Measurements from ENCODE around the gene PTPN18.

The PTPN18 gene

DNA sequence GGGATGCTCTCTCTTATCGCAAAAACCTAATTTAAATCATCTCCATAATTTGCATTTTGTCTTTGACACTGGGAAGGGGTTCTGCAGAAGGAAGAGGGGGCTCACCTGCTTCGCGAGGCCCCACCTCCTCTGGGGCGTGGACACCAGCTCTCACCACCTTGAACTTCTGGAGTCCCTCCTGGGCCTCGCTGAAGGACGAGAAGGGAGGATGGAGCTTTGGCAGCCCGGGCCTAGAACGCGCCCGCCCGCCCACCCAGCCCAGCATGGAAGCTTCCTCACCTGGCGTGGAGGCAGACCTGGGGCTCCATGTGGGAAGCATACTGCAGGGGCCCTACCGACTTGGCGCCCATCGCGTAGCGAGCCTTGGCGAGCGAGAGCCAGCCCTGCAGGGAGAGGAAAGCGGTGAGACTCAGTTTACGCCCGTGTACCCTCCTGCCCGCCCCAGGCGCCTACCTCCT, 14.3 kb upstream of the PTPN18 start:
- no peak for DNase-seq (ENCODE audit: low read depth)

- DNase-seq (ENCODE audit: low read depth) = peak; percentile 52
Observed at GRCh38 chr2:130342020-130342532, 13.8 kb upstream of the PTPN18 start.

GRCh38 chr2:130342533-130343275, 13.2 kb upstream of the PTPN18 start, which contains the start of gene IMP4:
TSS of gene IMP4 (plus strand) at chr2:130342897. CDS start at chr2:130342933, 36 bp downstream.
- peak; percentile 74 for DNase-seq (ENCODE audit: low read depth)

- DNase-seq (ENCODE audit: low read depth) = no peak
Observed at GRCh38 chr2:130344578-130344977, 11.3 kb upstream of the PTPN18 start.

DNA sequence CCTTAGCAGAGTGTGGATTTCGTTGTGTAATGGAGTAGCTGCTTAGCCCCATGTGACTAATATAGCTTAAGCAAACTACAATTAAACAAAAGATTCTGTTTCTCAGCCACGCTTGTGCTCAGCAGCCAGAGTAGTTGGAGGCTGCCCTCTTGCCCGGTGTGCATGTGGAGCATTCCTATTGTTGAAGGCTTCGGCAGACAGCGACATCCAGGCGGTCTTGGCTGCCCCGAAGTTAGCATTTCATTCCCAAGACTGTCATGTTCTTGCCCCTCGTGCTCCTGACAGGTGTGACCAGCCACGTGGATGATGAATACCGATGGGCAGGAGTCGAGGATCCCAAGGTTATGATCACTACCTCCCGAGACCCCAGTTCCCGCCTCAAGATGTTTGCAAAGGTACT, 10.8 kb upstream of the PTPN18 start:
- no peak for DNase-seq (ENCODE audit: low read depth)

DNA sequence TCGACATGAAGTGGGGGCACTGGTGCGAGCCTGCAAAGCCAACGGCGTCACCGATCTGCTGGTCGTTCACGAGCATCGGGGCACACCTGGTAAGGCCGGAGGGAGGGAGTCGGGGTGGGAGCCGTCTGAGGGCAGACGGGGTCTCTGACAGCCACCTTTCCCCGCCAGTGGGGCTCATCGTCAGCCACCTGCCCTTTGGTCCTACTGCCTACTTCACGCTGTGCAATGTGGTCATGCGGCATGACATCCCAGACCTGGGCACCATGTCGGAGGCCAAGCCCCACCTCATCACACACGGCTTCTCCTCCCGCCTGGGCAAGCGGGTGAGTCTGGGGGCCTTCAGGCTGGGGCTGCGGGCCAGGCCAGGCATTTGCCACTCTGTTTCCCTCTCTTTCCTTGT, 10.2 kb upstream of the PTPN18 start:
- DNase-seq (ENCODE audit: low read depth) = no peak

DNA sequence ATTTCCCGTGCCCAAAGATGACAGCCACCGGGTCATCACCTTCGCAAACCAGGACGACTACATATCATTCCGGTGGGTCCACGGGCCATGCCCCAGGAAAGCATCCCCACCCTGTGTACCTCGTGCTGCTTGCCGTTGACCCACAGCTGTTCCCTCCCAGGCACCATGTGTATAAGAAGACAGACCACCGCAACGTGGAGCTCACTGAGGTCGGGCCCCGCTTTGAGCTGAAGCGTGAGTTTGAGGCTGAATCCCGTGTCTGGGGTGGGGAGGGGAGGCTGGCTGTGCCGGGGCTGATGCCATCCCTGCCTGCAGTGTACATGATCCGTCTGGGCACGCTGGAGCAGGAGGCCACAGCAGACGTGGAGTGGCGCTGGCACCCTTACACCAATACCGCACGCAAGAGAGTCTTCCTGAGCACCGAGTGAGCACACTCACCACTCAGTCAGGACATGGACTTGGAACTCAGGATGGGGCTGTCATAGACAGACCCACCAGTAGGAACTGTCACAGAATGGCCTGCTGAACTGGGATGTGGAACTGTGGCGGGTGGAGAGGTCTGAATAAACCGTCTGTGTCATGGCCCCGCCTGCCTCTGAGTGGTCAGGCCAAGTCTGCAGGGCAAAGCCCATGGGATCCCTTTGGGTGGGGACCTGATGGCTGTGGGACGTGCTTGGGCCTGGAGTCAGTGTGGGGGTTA, 9.7 kb upstream of the PTPN18 start:
- no peak for DNase-seq (ENCODE audit: low read depth)

DNA sequence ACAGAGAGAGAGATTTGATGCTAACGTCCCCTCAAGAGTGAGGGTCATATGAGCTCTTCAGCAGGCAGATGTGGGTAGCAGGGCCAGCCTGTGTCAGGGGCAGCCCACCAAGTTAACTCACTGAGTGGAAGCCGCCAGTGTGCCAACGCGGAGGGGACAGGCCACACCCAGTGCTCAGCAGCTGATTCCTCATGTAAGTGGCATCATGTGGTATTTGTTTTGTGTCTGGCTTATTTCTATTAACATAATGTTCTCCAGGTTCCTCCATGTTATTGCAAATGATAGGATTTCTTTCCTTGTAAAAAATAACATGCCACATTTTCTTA, 9.2 kb upstream of the PTPN18 start:
- DNase-seq (ENCODE audit: low read depth) = no peak

DNA sequence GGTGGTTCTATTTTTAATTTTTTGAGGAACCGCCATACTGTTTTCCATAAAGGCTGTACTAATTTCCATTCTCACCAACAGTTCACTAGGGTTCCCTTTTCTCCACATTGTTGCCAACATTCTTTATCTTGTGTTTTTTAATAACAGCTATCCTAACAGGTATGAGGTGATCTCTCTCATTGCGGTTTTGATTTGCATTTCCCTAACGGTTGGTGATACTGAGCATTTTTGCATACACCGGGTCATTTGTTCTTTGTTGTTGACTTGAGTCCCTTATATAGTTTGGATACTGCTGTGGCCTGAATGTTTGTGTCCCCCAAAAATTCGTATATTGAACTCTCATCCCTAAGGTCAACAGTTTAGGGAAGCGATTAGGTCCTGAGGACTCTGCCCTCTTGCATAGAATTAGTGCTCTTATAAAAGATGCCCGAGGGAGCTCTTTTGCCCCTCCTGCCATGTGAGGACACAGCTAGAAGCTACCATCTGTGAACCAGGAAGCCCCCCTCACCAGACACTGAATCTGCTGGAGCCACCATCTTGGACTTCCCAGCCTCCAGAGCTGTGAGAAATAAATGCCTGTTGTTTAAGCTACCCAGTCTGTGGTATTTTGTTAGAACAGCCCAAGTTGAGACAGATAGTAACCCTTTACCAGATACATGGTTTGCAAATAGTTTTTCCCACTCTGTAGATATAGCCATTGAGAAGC, 8.5 kb upstream of the PTPN18 start:
- no peak for DNase-seq (ENCODE audit: low read depth)

DNA sequence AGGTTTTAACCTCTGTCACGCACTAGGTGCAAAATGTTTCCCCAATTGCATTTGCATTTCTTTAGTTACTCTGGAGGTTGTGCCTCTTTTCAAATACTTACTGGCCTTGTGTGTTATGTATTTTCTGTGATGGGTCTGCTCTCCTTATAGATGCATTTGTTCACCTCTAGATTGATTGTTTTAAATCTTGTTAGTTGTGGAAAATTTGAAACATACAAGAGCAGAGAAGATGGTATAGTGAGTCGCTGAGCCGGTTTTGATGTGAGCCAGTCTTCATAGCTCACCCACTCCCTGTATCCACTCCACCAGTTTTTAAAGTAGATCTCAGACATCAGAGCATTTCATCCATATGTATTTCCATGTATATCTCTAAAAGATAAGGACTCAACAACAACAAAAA, 6.7 kb upstream of the PTPN18 start:
- no peak for DNase-seq (ENCODE audit: low read depth)

- no peak for DNase-seq (ENCODE audit: low read depth)
Observed at GRCh38 chr2:130351711-130352110, 4.1 kb upstream of the PTPN18 start.

DNA sequence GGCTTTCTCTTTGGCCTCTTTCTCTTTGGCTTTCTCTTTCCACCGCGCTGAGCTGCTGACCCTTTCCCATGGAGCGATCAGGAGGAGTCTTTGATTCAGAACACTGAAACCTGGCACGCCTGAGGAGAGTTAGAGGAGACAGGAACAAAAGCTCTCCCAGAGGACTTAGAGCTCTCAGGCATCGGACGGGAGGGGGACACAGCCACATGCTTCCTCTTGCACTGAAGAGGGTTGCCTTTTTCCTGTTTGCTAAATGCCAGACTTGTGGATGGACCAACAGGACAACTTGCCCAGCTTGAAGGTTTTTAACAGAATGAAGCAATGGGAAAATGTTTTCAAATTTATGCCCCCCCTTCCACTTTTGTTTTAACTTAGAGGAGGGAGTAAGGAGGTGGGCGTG, 3.6 kb upstream of the PTPN18 start:
- DNase-seq (ENCODE audit: low read depth) = no peak

- DNase-seq (ENCODE audit: low read depth) = no peak
Observed at GRCh38 chr2:130353291-130354138, 2.3 kb upstream of the PTPN18 start.

DNA sequence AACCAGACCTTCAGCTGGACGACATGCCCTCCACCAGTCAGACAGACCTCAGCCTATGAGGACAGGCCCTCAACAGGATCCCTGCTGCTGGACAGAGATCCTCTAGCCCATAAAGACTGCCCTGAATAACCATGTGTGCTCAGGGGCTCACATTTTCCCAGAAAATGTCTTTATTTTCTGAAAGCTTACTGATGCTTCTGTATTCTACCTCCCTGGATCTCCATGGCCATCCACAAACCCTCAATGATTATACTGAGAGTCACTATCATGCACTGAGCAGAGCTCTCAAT, 1.8 kb upstream of the PTPN18 start:
- no peak for DNase-seq (ENCODE audit: low read depth)

DNA sequence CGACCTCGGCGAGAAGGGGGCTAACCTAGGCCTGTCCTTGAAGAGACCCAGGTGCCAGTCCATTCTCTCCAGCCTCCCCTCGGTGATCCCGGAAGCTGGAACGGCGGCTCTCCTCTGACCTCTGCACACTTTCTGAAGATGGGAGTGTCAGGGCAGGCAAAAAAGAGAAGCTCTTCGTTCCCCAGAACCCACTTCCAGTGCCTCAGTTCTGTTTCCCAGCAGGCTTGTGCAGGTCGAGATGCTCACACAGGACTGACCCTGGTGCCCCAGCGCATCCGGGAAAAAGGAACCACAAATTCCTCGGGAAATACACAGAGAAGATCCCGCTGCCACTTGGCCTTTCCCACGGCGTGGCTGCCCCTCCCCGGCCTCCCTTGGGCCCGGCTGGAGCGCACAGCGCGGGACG, 681 bp upstream of the PTPN18 start:
- DNase-seq (ENCODE audit: low read depth) = no peak

GRCh38 chr2:130357864-130358263, 2.0 kb downstream of the PTPN18 start:
- DNase-seq (ENCODE audit: low read depth) = no peak

DNA sequence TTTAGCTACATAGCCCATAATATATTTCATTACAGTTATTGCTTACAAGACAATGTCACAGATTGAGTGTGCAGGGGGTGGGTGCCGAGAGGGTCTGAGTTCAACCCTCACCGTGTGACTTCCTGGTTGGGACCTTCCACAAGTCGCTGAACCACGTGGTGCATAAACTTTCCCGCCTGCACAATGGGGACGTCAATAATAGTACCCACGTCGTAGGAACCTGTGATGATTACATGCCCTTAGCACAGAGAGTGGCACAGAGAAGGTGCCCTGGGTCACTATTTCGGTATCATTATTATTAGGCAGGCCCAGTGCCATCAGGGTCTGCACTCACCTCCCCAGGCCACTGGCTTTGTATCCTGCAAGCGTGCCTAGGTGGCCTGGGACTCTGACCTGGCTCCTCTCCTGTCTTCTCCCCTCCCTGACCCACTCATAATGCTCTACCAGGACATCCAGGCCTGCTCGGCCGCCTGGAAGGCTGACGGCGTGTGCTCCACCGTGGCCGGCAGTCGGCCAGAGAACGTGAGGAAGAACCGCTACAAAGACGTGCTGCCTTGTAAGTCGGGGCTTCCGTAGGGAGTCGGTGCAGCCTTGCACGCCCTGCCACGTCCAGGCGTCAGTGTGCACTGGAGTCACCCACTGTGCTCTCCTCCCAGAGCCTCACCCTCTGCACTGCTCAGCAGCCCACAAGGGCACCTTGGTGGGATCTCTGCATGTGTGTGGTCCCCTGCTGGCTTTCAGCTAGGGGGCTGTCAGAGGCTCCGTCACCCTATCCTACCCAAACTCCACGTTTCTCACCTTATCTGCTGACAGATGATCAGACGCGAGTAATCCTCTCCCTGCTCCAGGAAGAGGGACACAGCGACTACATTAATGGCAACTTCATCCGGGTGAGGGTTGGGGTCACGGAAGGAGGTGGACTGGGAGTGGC, 2.8 kb downstream of the PTPN18 start:
- DNase-seq (ENCODE audit: low read depth) = no peak

DNA sequence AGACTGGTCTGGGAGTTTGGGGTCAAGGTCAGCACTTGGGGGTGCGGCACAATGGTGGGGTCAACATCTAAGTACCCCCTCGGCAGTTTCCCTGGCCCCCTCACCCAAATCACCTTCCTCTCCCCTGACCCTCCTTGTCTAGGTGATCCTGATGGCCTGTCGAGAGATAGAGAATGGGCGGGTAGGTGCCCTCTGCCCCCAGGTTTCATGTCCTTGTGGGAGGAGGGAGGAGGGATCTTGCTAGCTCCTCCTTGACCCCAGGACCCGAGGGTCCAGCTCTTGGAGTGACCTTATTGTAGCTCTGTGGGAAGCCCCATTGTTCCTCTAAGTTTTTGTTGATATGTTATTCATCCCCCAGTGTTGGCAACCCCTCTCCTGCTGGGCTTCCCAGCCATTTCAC, 3.6 kb downstream of the PTPN18 start:
- no peak for DNase-seq (ENCODE audit: low read depth)

DNA sequence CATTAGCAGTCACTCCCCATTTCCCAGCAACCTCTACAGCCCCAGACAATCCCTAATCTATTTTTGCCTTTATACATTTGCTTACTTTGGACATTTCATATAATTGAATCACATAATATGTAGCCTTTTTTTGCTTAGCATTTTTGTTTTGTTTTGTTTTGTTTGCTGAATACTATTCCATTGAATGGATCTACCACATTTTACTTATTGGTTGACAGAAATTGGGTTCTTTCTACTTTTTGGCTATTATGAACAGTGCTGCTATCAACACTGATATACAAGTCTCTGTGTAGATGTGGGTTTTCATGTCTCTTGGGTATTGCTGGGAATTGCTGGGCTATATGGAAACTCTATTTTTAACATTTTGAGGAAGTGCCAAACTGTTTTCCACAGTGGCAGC, 7.6 kb downstream of the PTPN18 start:
- no peak for DNase-seq (ENCODE audit: low read depth)

- DNase-seq (ENCODE audit: low read depth) = no peak
Observed at GRCh38 chr2:130365075-130365474, 9.2 kb downstream of the PTPN18 start.

GRCh38 chr2:130365963-130366362, 10.1 kb downstream of the PTPN18 start:
- no peak for DNase-seq (ENCODE audit: low read depth)

All from stimulated activated CD8-positive, alpha-beta memory T cell treated with anti-CD3 and anti-CD28 coated beads, Interleukin-15, amount 100 ng/mL, for 24 hours (primary cell).